AG04450 (cell line): ENCODE results near the gene CYFIP1. TPM values are rescaled to one million over a fixed set of nuclear protein-coding genes. Genes with fewer than 3 reads are reported as not detected.

ENCODE experiments used
- CTCF ChIA-PET: fragments of 300-600, 350-600 bp; formaldehyde crosslinking; extraction: SDS; loops from one replicate; lab custom pipeline; 2022; ENCODE audit warnings: antibody characterized with exemption, inconsistent platforms; lab: Charles Lee
- POLR2A ChIA-PET: fragments of 350-600 bp; formaldehyde crosslinking; extraction: SDS; loops from one replicate; lab custom pipeline; 2021; ENCODE audit warnings: antibody characterized with exemption, inconsistent platforms; lab: Yijun Ruan, JAX
- DNase-seq: peaks from one replicate; pipeline ENCODE4 v3.0.0-alpha.2; 2011; ENCODE audit warnings: low read depth, low spot score
- H3K27ac ChIP-seq: one replicate; pipeline ENCODE4 v1.5.1; 2012; ENCODE audit warnings: low read depth, low read length, control low read depth
- H3K27me3 ChIP-seq: one replicate; pipeline ENCODE4 v1.6.0; 2012; ENCODE audit warnings: low read length; ENCODE audit not compliant: control insufficient read depth, insufficient read depth
- H3K4me3 ChIP-seq: 2 replicates; pipeline ENCODE4 v1.5.1; 2011; ENCODE audit warnings: mild to moderate bottlenecking, low read depth, low read length, control low read depth
- H3K9me3 ChIP-seq: 2 replicates; pipeline ENCODE4 v1.5.1; 2012; ENCODE audit warnings: low read length; ENCODE audit not compliant: control insufficient read depth, insufficient read depth
- CTCF ChIP-seq: IDR thresholded peaks from 2 replicates; pipeline ENCODE4 v1.5.1; 2011; ENCODE audit warnings: low read depth, low read length, control low read depth, inconsistent platforms
- polyA plus RNA-seq: library from polyadenylated mRNA; depleted of rRNA; stranded (reverse); fragments of >200 nt; gene quantifications from 2 replicates; pipeline ENCODE4 v1.2.3, GENCODE V29; 2011

The CYFIP1 gene
- polyA plus RNA-seq, 1 experiment = 70.9 TPM

DNA sequence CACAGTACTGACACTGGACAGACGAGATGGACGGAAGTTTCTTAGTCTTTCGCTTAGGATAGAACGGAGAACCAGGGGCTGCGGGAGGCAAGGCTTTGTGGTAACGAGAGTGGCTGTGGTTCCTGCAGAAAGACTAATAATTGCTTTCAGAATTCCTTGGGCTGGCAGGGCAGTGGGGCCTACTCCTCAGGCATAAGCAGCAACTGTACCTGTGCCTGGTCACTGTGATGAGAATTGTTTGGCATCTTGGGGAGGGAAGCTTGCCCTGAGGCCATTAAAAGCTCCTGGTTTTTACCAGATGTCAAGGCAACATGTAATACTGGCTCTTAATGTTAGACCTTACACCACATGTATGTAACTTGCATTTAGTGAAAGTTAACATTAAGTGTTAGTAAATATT is 134.1 kb downstream of the CYFIP1 start:
- no peaks in the 10 kb centered on the region for H3K9me3 ChIP-seq
- CTCF ChIA-PET = no interaction called here
- no peak overlapping the region for H3K4me3 ChIP-seq
- TF ChIP-seq CTCF = no peak
- no peak overlapping the region for H3K27ac ChIP-seq
- DNase-seq = no peak
- POLR2A ChIA-PET = no interaction called here
- H3K27me3 ChIP-seq = no peaks in the 10 kb centered on the region

DNA sequence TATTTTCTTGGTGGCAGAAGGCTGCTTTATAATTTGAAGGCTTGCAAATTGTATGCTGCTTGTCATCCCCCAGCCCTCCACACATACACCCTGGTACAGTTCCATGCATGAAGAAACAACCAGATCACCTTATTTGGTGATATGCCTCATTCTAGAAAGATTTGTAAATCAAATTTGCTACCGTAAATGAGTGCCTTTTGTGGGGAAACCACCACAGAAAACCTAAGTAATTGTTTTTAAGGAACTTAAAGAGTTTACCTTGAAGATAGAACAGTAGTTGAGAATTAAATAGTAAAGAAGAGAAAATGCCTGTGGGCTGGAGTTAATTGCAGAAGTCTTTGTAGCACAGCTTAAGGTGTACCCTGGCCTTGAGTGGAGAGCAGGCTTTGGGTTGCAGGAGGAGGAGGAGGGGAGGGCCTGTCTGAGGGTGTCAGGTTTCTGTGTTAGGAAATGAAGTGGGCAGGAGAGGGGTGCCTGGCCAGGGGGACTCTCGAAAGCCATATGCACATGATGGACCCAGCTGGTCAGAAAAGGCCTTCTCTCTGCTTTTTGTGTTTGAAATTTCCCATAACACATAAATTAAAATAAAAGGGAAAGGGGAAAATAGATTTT is 134.8 kb downstream of the CYFIP1 start:
- CTCF ChIA-PET = no interaction called here
- H3K27me3 ChIP-seq = no peaks in the 10 kb centered on the region
- no peak overlapping the region for H3K4me3 ChIP-seq
- H3K9me3 ChIP-seq = no peaks in the 10 kb centered on the region
- H3K27ac ChIP-seq = peak overlapping the region; percentile 33
- no peak for DNase-seq
- no peak for TF ChIP-seq CTCF
- POLR2A ChIA-PET = no interaction called here

GRCh38 chr15:22844421-22845288 is 135.5 kb downstream of the CYFIP1 start:
- no peak for DNase-seq
- H3K9me3 ChIP-seq = no peaks in the 10 kb centered on the region
- H3K27me3 ChIP-seq = no peaks in the 10 kb centered on the region
- POLR2A ChIA-PET = no interaction called here
- CTCF ChIA-PET = no interaction called here
- H3K27ac ChIP-seq = peak overlapping the region; percentile 33
- TF ChIP-seq CTCF = no peak
- H3K4me3 ChIP-seq = no peak overlapping the region

DNA sequence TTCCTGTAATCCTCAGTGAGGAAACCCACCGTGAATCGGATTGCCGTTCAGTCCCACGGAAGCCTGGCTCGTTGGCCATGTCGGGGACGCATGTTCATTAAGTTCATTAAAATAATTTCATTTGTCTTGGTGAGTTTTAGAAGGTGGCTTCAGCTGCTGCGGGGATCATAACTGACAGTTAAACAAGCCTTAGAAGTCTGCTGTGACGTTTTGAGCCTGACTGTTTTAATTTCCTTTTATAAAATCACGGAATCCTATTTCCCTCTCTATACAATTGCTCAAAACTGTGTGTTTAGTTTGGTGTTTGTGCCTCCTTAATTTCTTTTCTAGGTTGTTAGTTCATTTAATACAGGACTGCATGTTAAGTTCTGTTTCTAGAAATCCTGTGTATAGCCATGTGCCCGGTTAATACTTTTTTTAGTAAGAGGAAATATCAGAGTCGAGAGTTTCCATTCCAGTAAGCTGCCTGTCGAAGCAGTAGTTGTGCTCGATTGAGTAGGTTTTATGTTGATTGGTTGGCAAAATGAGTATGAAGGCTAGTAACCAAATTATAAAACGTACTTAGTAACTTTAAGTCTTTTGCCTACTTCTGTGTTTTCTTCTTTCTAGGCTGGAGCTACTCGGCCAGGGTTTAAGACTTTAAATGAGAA is 141.0 kb downstream of the CYFIP1 start:
- POLR2A ChIA-PET = interaction anchor here (1.0 kb wide), 1 partner anchor 100 kb away, joined by 6 read pairs; no protein-coding TSS in a partner anchor
- Histone ChIP-seq H3K27me3 (no peaks in the 10 kb centered on the region), H3K9me3 (no peaks in the 10 kb centered on the region; the same call in 1 of the 2 replicates), H3K4me3 (peak overlapping the region; percentile 91), H3K27ac (peak overlapping the region; percentile 90)
- DNase-seq = no peak
- CTCF ChIA-PET = no interaction called here
- no peak for TF ChIP-seq CTCF
